Neural progenitor cell (in vitro differentiated cells): ENCODE results near the gene PLAGL1. TPM values are rescaled to one million over a fixed set of nuclear protein-coding genes. Genes with fewer than 3 reads are reported as not detected.
"Not testable (repeated sequence)": the region's sequence is repeated elsewhere in the genome, so short reads cannot be mapped to it uniquely, and the experiment has no call there.

Experiments used
- DNase-seq: peaks from one replicate; pipeline ENCODE4 v3.0.0-alpha.2; 2016; ENCODE audit warnings: low spot score
- H2AFZ ChIP-seq: fragments of 200-600 bp; sonication (generic); replicated peaks from 2 replicates; pipeline ENCODE4 v1.6.1; 2016; ENCODE audit warnings: antibody characterized with exemption
- H3F3A ChIP-seq: fragments of 200-600 bp; sonication (generic); 2 replicates; pipeline ENCODE4 v1.6.1; 2016; ENCODE audit warnings: antibody characterized with exemption, low read depth
- H3K27ac ChIP-seq: fragments of 200-600 bp; sonication (generic); 2 replicates; pipeline ENCODE4 v1.5.1; 2016; ENCODE audit warnings: mild to moderate bottlenecking
- H3K27me3 ChIP-seq: fragments of 200-600 bp; sonication (generic); 2 replicates; pipeline ENCODE4 v1.6.1; 2016; ENCODE audit warnings: mild to moderate bottlenecking, moderate library complexity
- H3K36me3 ChIP-seq: fragments of 200-600 bp; sonication (generic); 2 replicates; pipeline ENCODE4 v1.5.1; 2016
- H3K4me1 ChIP-seq: fragments of 200-600 bp; sonication (generic); 2 replicates; pipeline ENCODE4 v1.6.1; 2016; ENCODE audit warnings: mixed run types
- H3K4me2 ChIP-seq: fragments of 200-600 bp; sonication (generic); 2 replicates; pipeline ENCODE4 v1.6.1; 2016
- H3K4me3 ChIP-seq: fragments of 200-600 bp; sonication (generic); 2 replicates; pipeline ENCODE4 v1.5.1; 2016
- H3K79me2 ChIP-seq: fragments of 200-600 bp; sonication (generic); 2 replicates; pipeline ENCODE4 v1.6.1; 2016; ENCODE audit warnings: low read depth
- H3K9ac ChIP-seq: fragments of 200-600 bp; sonication (generic); 2 replicates; pipeline ENCODE4 v1.6.1; 2016
- H3K9me3 ChIP-seq: fragments of 200-600 bp; sonication (generic); 2 replicates; pipeline ENCODE4 v1.5.1; 2016; ENCODE audit warnings: low read depth
- H4K20me1 ChIP-seq: fragments of 200-600 bp; sonication (generic); 2 replicates; pipeline ENCODE4 v1.6.1; 2016; ENCODE audit warnings: low read depth
- H3K27ac Mint-ChIP-seq: 3 replicates; pipeline ENCODE4 v1.8.0; 2021; ENCODE audit warnings: mixed read lengths
- H3K27me3 Mint-ChIP-seq: 2 replicates; pipeline ENCODE4 v1.8.0; 2022; ENCODE audit warnings: low read depth, mild to moderate bottlenecking, inconsistent platforms, moderate library complexity, mixed read lengths; ENCODE audit not compliant: insufficient read depth
- H3K36me3 Mint-ChIP-seq: 3 replicates; pipeline ENCODE4 v1.8.0; 2021; ENCODE audit warnings: mixed read lengths
- H3K4me1 Mint-ChIP-seq: 3 replicates; pipeline ENCODE4 v1.8.0; 2021; ENCODE audit warnings: mixed read lengths
- H3K4me3 Mint-ChIP-seq: 3 replicates; pipeline ENCODE4 v1.8.0; 2021; ENCODE audit warnings: mild to moderate bottlenecking, moderate library complexity, mixed read lengths
- H3K9me3 Mint-ChIP-seq: 3 replicates; pipeline ENCODE4 v1.8.0; 2020; ENCODE audit warnings: mixed read lengths
- EZH2 ChIP-seq: fragments of 200-600 bp; sonication (generic); IDR thresholded peaks from 2 replicates; pipeline ENCODE4 v1.6.1; 2017; ENCODE audit warnings: antibody characterized with exemption, mild to moderate bottlenecking, moderate library complexity
- EZH2phosphoT487 ChIP-seq: fragments of 200-600 bp; sonication (generic); IDR thresholded peaks from 2 replicates; pipeline ENCODE4 v1.6.1; 2017; ENCODE audit warnings: antibody characterized with exemption
- total RNA-seq: library from RNA; depleted of rRNA; stranded (reverse); fragments of >200 nt; gene quantifications from 2 replicates; pipeline ENCODE4 v1.2.3, GENCODE V29; 2015; ENCODE audit warnings: low replicate concordance
- TF ChIP-seq, protein P1 (sequence below): fragments of 200-600 bp; sonication (generic); IDR thresholded peaks from 2 replicates; pipeline ENCODE4 v1.5.1; 2017; ENCODE audit warnings: antibody characterized with exemption, mild to moderate bottlenecking

The PLAGL1 gene
- total RNA-seq, 1 donor from 2014 or later = 5.6 TPM

DNA sequence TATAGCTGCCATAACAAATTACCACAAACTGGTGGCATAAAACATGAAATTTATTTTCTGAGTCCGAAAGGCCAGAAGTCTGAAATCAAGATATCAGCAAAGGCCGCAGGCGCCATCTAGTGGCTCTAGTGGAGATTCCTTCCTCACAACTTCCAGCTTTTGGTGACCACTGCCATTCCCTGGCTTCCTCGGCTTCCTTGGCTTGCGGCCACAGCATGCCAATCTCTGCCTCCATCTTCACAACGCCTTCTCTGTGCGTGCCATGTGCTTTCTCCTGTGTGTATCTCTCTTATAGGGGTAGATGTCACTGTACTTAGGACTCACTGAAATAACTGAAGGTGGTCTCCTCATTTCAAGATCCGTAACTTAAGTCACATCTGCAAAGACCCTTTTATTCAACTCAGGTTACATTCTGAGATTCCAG, 5.4 kb upstream of the PLAGL1 start:
- no peak overlapping the region for H2AFZ ChIP-seq
- no peak overlapping the region for H3K4me3 ChIP-seq
- H3K4me1 ChIP-seq = no peaks in the 10 kb centered on the region
- peaks cover 3% of the 10 kb centered on the region for H3K27me3 Mint-ChIP-seq
- H3K27me3 ChIP-seq = peaks cover 37% of the 10 kb centered on the region
- no peaks in the 10 kb centered on the region for H3K79me2 ChIP-seq
- no peak overlapping the region for H3K27ac ChIP-seq
- TF ChIP-seq EZH2phosphoT487 (no peak), EZH2 (no peak)
- TF ChIP-seq, protein P1, sequence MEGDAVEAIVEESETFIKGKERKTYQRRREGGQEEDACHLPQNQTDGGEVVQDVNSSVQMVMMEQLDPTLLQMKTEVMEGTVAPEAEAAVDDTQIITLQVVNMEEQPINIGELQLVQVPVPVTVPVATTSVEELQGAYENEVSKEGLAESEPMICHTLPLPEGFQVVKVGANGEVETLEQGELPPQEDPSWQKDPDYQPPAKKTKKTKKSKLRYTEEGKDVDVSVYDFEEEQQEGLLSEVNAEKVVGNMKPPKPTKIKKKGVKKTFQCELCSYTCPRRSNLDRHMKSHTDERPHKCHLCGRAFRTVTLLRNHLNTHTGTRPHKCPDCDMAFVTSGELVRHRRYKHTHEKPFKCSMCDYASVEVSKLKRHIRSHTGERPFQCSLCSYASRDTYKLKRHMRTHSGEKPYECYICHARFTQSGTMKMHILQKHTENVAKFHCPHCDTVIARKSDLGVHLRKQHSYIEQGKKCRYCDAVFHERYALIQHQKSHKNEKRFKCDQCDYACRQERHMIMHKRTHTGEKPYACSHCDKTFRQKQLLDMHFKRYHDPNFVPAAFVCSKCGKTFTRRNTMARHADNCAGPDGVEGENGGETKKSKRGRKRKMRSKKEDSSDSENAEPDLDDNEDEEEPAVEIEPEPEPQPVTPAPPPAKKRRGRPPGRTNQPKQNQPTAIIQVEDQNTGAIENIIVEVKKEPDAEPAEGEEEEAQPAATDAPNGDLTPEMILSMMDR = peak; percentile 95
- no peak overlapping the region for H3K9ac ChIP-seq
- no peak overlapping the region for H3K4me3 Mint-ChIP-seq
- H3K9me3 Mint-ChIP-seq = peaks cover 29% of the 10 kb centered on the region
- H3K9me3 ChIP-seq = no peaks in the 10 kb centered on the region
- peak; percentile 90 for DNase-seq
- H4K20me1 ChIP-seq = no peaks in the 10 kb centered on the region
- no peaks in the 10 kb centered on the region for H3F3A ChIP-seq
- H3K36me3 ChIP-seq = no peaks in the 10 kb centered on the region
- no peak overlapping the region for H3K4me2 ChIP-seq
- H3K27ac Mint-ChIP-seq = no peak overlapping the region
- H3K36me3 Mint-ChIP-seq = peaks cover 9% of the 10 kb centered on the region
- peaks cover 8% of the 10 kb centered on the region for H3K4me1 Mint-ChIP-seq

- H3K36me3 Mint-ChIP-seq = peaks cover 10% of the 10 kb centered on the region
- no peak for TF ChIP-seq EZH2phosphoT487
- TF ChIP-seq, protein P1 = no peak
- TF ChIP-seq EZH2 = no peak
These were observed 4.5 kb upstream of the PLAGL1 start for GRCh38 chr6:144012534-144012933.

DNA sequence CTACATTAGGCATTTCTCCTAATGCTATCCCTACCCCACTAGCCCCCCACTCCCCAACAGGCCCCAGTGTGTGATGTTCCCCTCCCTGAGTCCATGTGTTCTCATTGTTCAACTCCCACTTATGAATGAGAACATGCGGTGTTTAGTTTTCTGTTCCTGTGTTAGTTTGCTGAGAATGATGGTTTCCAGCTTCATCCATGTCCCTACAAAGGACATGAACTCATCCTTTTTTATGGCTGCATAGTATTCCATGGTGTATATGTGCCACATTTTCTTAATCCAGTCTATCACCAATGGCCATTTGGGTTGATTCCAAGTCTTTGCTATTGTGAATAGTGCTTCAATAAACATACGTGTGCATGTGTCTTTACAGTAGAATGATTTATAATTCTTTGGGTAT, 1.6 kb upstream of the PLAGL1 start:
- H3K27ac Mint-ChIP-seq, H3K36me3 ChIP-seq, H3K4me1 ChIP-seq, H3K9me3 ChIP-seq, H3K4me2 ChIP-seq, H3K27me3 Mint-ChIP-seq, H3K79me2 ChIP-seq, H3K4me3 Mint-ChIP-seq, H4K20me1 ChIP-seq, H3K27ac ChIP-seq, DNase-seq, H3K9ac ChIP-seq, H2AFZ ChIP-seq, H3F3A ChIP-seq, H3K4me3 ChIP-seq: not testable (repeated sequence)
- H3K27me3 ChIP-seq = peaks cover 75% of the 10 kb centered on the region
- H3K4me1 Mint-ChIP-seq = peaks cover 14% of the 10 kb centered on the region
- peaks cover 12% of the 10 kb centered on the region for H3K36me3 Mint-ChIP-seq
- H3K9me3 Mint-ChIP-seq = peaks cover 29% of the 10 kb centered on the region

More at GRCh38 chr6:144012534-144012933, 4.5 kb upstream of the PLAGL1 start:
- Histone ChIP-seq H3K9me3 (no peaks in the 10 kb centered on the region), H4K20me1 (no peaks in the 10 kb centered on the region), H3K27me3 (peaks cover 46% of the 10 kb centered on the region), H3K79me2 (no peaks in the 10 kb centered on the region), H3K36me3 (no peaks in the 10 kb centered on the region), H3K27ac (no peak overlapping the region), H3K4me2 (no peak overlapping the region), H2AFZ (no peak overlapping the region), H3F3A (no peaks in the 10 kb centered on the region), H3K4me3 (no peak overlapping the region), H3K9ac (no peak overlapping the region), H3K4me1 (no peaks in the 10 kb centered on the region)
- peaks cover 3% of the 10 kb centered on the region for H3K27me3 Mint-ChIP-seq
- peaks cover 29% of the 10 kb centered on the region for H3K9me3 Mint-ChIP-seq
- peaks cover 8% of the 10 kb centered on the region for H3K4me1 Mint-ChIP-seq
- DNase-seq = no peak
- no peak overlapping the region for H3K27ac Mint-ChIP-seq
- no peak overlapping the region for H3K4me3 Mint-ChIP-seq

GRCh38 chr6:144008846-144009245, 787 bp upstream of the PLAGL1 start:
- no peak for DNase-seq
- H3K27ac ChIP-seq = no peak overlapping the region
- H2AFZ ChIP-seq = no peak overlapping the region
- peaks cover 76% of the 10 kb centered on the region for H3K27me3 ChIP-seq
- Mint-ChIP-seq H3K9me3 (peaks cover 29% of the 10 kb centered on the region), H3K4me1 (peaks cover 14% of the 10 kb centered on the region), H3K27ac (peak overlapping the region; percentile 94), H3K4me3 (peak overlapping the region; percentile 85), H3K27me3 (peaks cover 2% of the 10 kb centered on the region), H3K36me3 (peaks cover 15% of the 10 kb centered on the region)
- no peaks in the 10 kb centered on the region for H3F3A ChIP-seq
- no peaks in the 10 kb centered on the region for H3K79me2 ChIP-seq
- no peak overlapping the region for H3K4me3 ChIP-seq
- no peaks in the 10 kb centered on the region for H3K9me3 ChIP-seq
- H3K36me3 ChIP-seq = no peaks in the 10 kb centered on the region
- no peaks in the 10 kb centered on the region for H4K20me1 ChIP-seq
- no peaks in the 10 kb centered on the region for H3K4me1 ChIP-seq
- TF ChIP-seq, protein P1 = no peak
- TF ChIP-seq EZH2phosphoT487 = no peak
- TF ChIP-seq EZH2 = no peak
- H3K9ac ChIP-seq = no peak overlapping the region
- H3K4me2 ChIP-seq = no peak overlapping the region
